HepG2 (cell line): ENCODE data around the gene KIF1B.

ENCODE experiments used
- CTCF ChIP-seq: sonication (generic); formaldehyde crosslinking; IDR thresholded peaks from 2 replicates; pipeline ENCODE4 v1.5.0; 2020; ENCODE audit warnings: mild to moderate bottlenecking, missing genetic modification reagents, moderate library complexity
- EP300 ChIP-seq, 3 experiments: sonication (generic) in 1 of 3; formaldehyde crosslinking in 1 of 3; IDR thresholded peaks; 2 replicates each; pipeline versions ENCODE4 v1.5.1 to v1.6.1; 2011 to 2020; ENCODE audit warnings: low read depth in 2 of 3, low read length in 2 of 3, borderline replicate concordance in 1 of 3, improper control_type of control experiment in 1 of 3, mild to moderate bottlenecking in 1 of 3, missing genetic modification reagents in 1 of 3, moderate library complexity in 1 of 3
- EZH2 ChIP-seq: conservative IDR thresholded peaks from 2 replicates; pipeline ENCODE4 v1.6.1; 2012; ENCODE audit warnings: mild to moderate bottlenecking, low read depth, low read length, moderate library complexity
- GABPB1 ChIP-seq: IDR thresholded peaks from 2 replicates; pipeline ENCODE4 v1.6.1; 2016; ENCODE audit warnings: mild to moderate bottlenecking, missing genetic modification reagents, moderate library complexity, missing compliant biosample characterization
- NFAT5 ChIP-seq: sonication (generic); formaldehyde crosslinking; IDR thresholded peaks from 2 replicates; pipeline ENCODE4 v1.4.0; 2020; ENCODE audit warnings: missing genetic modification reagents
- POLR2A ChIP-seq, 2 experiments: IDR thresholded peaks; 2 replicates each; pipeline ENCODE4 v1.6.1; 2011; ENCODE audit warnings: low read depth in 2 of 2, low read length in 2 of 2, mild to moderate bottlenecking in 1 of 2, moderate library complexity in 1 of 2; ENCODE audit not compliant: insufficient read depth in 1 of 2
- SALL2 ChIP-seq: sonication (generic); formaldehyde crosslinking; IDR thresholded peaks from 2 replicates; pipeline ENCODE4 v1.8.1; 2023; ENCODE audit warnings: mild to moderate bottlenecking, missing genetic modification reagents, inconsistent platforms
- SP4 ChIP-seq: sonication (generic); formaldehyde crosslinking; IDR thresholded peaks from 2 replicates; pipeline ENCODE4 v1.8.1; 2023; ENCODE audit warnings: mild to moderate bottlenecking, missing genetic modification reagents
- SRF ChIP-seq: IDR thresholded peaks from 2 replicates; pipeline ENCODE4 v1.6.1; 2011; ENCODE audit warnings: mild to moderate bottlenecking, low read depth, low read length, moderate library complexity
- ZNF274 ChIP-seq: sonication (generic); formaldehyde crosslinking; IDR thresholded peaks from 2 replicates; pipeline ENCODE4 v1.5.1; 2020; ENCODE audit warnings: mild to moderate bottlenecking, missing genetic modification reagents
- ZNF30 ChIP-seq: sonication (generic); formaldehyde crosslinking; IDR thresholded peaks from 2 replicates; pipeline ENCODE4 v1.5.0; 2020; ENCODE audit warnings: mild to moderate bottlenecking, missing genetic modification reagents
- ZSCAN29 ChIP-seq: sonication (generic); formaldehyde crosslinking; conservative IDR thresholded peaks from 2 replicates; pipeline ENCODE4 v1.4.0; 2020; ENCODE audit warnings: mild to moderate bottlenecking, missing genetic modification reagents

GRCh38 chr1:10245674-10246073 is 35.3 kb downstream of the KIF1B start:
- TF ChIP-seq NFAT5 (CRISPR knock-in tag): no peak
- no peak for TF ChIP-seq CTCF (CRISPR knock-in tag)
- TF ChIP-seq ZNF30 (CRISPR knock-in tag): no peak
- TF ChIP-seq POLR2A (IDR thresholded peaks at IDR 0.05; ENCODE audit: insufficient read depth in 1 of 2, low read depth in 2 of 2, low read length in 2 of 2): no peak
- TF ChIP-seq SRF: no peak
- TF ChIP-seq EP300 (IDR thresholded peaks at IDR 0.05; ENCODE audit: low read depth in 2 of 2, low read length in 2 of 2): no peak
- no peak for TF ChIP-seq EP300 (CRISPR knock-in tag; IDR thresholded peaks at IDR 0.05; ENCODE audit: borderline replicate concordance)
- TF ChIP-seq ZSCAN29 (CRISPR knock-in tag): no peak
- no peak for TF ChIP-seq GABPB1 (CRISPR knock-in tag)
- no peak for TF ChIP-seq SP4 (CRISPR knock-in tag)
- TF ChIP-seq SALL2 (CRISPR knock-in tag): no peak
- TF ChIP-seq EZH2: no peak
- TF ChIP-seq ZNF274: no peak
